ENCODE measurements around the gene FOXL2. TPM values are rescaled to one million over a fixed set of nuclear protein-coding genes. Genes with fewer than 3 reads are reported as not detected.

FOXL2 gene
- total and polyA plus RNA-seq, 4 donors, result not detected

GRCh38 chr3:138933068-138933668 is 13.8 kb downstream of the FOXL2 start:
- peaks cover 3 to 11% (median 5%) of the 10 kb centered on the region in 4 donors for H3K27me3 ChIP-seq (ENCODE audit: control insufficient read depth in 4 of 4, insufficient read depth in 4 of 4, low read length in 3 of 4)
- H3K4me3 ChIP-seq (ENCODE audit: low read depth in 1 of 3, low read length in 3 of 3), result no peak overlapping the region
- TF ChIP-seq SP1 (IDR thresholded peaks at IDR 0.05), result no peak
- no peak for TF ChIP-seq HNF4G (IDR thresholded peaks at IDR 0.05)
- no peak for TF ChIP-seq RAD21 (IDR thresholded peaks at IDR 0.05)
- TF ChIP-seq, protein P1, sequence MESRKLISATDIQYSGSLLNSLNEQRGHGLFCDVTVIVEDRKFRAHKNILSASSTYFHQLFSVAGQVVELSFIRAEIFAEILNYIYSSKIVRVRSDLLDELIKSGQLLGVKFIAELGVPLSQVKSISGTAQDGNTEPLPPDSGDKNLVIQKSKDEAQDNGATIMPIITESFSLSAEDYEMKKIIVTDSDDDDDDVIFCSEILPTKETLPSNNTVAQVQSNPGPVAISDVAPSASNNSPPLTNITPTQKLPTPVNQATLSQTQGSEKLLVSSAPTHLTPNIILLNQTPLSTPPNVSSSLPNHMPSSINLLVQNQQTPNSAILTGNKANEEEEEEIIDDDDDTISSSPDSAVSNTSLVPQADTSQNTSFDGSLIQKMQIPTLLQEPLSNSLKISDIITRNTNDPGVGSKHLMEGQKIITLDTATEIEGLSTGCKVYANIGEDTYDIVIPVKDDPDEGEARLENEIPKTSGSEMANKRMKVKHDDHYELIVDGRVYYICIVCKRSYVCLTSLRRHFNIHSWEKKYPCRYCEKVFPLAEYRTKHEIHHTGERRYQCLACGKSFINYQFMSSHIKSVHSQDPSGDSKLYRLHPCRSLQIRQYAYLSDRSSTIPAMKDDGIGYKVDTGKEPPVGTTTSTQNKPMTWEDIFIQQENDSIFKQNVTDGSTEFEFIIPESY (IDR thresholded peaks at IDR 0.05), result no peak
- TF ChIP-seq RXRA (IDR thresholded peaks at IDR 0.05), result no peak
- no peak for TF ChIP-seq NR2F2 (IDR thresholded peaks at IDR 0.05)
- TF ChIP-seq REST (IDR thresholded peaks at IDR 0.05), result no peak
- TF ChIP-seq FOXA2 (IDR thresholded peaks at IDR 0.05), result no peak
- no peak for TF ChIP-seq MAX (IDR thresholded peaks at IDR 0.05)
- no peak for TF ChIP-seq FOXA1 (IDR thresholded peaks at IDR 0.05)
- TF ChIP-seq CTCF (IDR thresholded peaks at IDR 0.05; ENCODE audit: low read depth, low read length, missing input control), result no peak
- TF ChIP-seq JUND (IDR thresholded peaks at IDR 0.05), result no peak
- TF ChIP-seq TAF1 (conservative IDR thresholded peaks at IDR 0.05), result no peak
- TF ChIP-seq, protein P2, sequence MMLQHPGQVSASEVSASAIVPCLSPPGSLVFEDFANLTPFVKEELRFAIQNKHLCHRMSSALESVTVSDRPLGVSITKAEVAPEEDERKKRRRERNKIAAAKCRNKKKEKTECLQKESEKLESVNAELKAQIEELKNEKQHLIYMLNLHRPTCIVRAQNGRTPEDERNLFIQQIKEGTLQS (IDR thresholded peaks at IDR 0.05), result no peak
- TF ChIP-seq HNF4A (conservative IDR thresholded peaks at IDR 0.05), result no peak
- no peaks in the 10 kb centered on the region for H3K9me3 ChIP-seq (ENCODE audit: control insufficient read depth in 4 of 4, low read length in 3 of 4)
- no peak overlapping the region for H3K9ac ChIP-seq (ENCODE audit: low read depth in 1 of 2, low read length in 2 of 2)
- H3K36me3 ChIP-seq (ENCODE audit: control insufficient read depth in 4 of 4, insufficient read depth in 3 of 4, low read depth in 1 of 4, low read length in 3 of 4), result no peaks in the 10 kb centered on the region
- no peak overlapping the region for H3K27ac ChIP-seq (ENCODE audit: low read depth in 1 of 2, low read length in 2 of 2)
- no peak for DNase-seq (ENCODE audit: low spot score)
- peaks cover 8 to 19% (median 15%) of the 10 kb centered on the region in 4 donors for H3K4me1 ChIP-seq (ENCODE audit: control insufficient read depth in 4 of 4, insufficient read depth in 4 of 4, low read length in 3 of 4)
- WGBS, result 86% methylated on average over 4 of the region's 4 CpGs

All from liver (tissue), 9 donors.